ENCODE measurements around the gene TRABD2B. TPM values are rescaled to one million over a fixed set of nuclear protein-coding genes. Genes with fewer than 3 reads are reported as not detected.

Gene TRABD2B
- total and polyA plus RNA-seq, 2 of the 4 experiments (the other 2 are of a cell fraction) = not detected

DNA sequence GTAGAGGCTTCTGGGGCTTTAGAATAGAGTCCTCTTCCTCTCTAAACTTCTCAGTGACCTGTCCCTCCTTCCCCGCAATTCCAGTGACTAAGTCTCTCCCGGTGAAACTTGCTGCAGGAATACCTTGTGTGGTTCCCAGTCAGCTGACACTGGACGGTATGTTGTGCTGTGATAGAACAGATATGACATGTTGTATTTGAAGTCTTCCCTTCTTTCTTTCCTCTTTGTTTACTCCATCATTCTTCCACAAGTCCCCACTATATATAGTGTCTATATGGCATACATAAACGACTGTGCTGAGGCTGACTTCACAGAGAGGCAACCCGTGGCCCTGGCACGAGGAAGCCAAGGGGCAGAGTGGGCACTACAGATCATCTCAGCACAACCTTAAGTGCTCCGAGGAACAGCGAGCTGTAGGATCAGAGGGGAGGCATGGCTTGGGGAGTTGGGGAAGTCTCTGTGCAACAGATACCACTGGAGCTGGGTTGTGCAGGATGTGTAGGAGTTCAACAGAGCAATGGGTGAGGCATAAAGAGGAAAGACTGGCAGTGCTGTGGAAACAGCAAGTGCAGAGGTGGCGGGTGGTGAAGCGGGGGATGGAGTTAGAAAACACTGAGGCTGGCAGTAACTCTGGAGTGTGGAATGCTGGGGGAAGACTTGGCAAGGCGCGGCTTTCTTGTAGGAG is 237.8 kb downstream of the TRABD2B start:
- no peak overlapping the region for H2AFZ ChIP-seq (replicated peaks; ENCODE audit: low read length, poor library complexity)
- H2BK120ac ChIP-seq (ENCODE audit: low read depth, low read length) = no peak overlapping the region
- H3K4me3 ChIP-seq (ENCODE audit: insufficient read depth, low read depth, low read length) = no peak overlapping the region
- TF ChIP-seq SMC3 (IDR thresholded peaks at IDR 0.05; ENCODE audit: low read depth, low read length) = no peak
- no peaks in the 10 kb centered on the region for H3K9me3 ChIP-seq (ENCODE audit: control insufficient read depth, insufficient read depth, low read length)
- ATAC-seq (ENCODE audit: low read depth) (no peak), DNase-seq (no peak)
- no peak overlapping the region for H2BK20ac ChIP-seq (ENCODE audit: low read depth, low read length)
- dilution Hi-C loops (cut with HindIII; ENCODE audit: low sequenced_read_pairs, unreplicated experiment) = no loop called here
- no peaks in the 10 kb centered on the region for H3K9me1 ChIP-seq (ENCODE audit: insufficient read depth, low read length)
- no peak overlapping the region for H2AK5ac ChIP-seq (ENCODE audit: low read depth, low read length)
- no peak overlapping the region for H3K4me2 ChIP-seq (ENCODE audit: low read depth, low read length)
- H3K4ac ChIP-seq (ENCODE audit: low read depth, low read length) = no peak overlapping the region
- H4K91ac ChIP-seq (ENCODE audit: insufficient read depth, low read depth, low read length) = no peak overlapping the region
- no peaks in the 10 kb centered on the region for H3K36me3 ChIP-seq (ENCODE audit: control insufficient read depth, insufficient read depth, low read length)
- ChIA-PET CTCF (no interaction called here), POLR2A (ENCODE audit: unreplicated experiment) (no interaction called here)
- in situ Hi-C loops (cut with MboI; ENCODE audit: low sequenced_read_pairs) = no loop called here
- no peak overlapping the region for H4K5ac ChIP-seq (ENCODE audit: low read depth, low read length)
- no peak overlapping the region for H3K14ac ChIP-seq (replicated peaks; ENCODE audit: low read depth, low read length)
- H4K8ac ChIP-seq (ENCODE audit: low read depth in 2 of 2, low read length in 2 of 2) = no peak overlapping the region
- no peaks in the 10 kb centered on the region for H3K4me1 ChIP-seq (ENCODE audit: control insufficient read depth, insufficient read depth, low read length)
- no peak overlapping the region for H2BK5ac ChIP-seq (ENCODE audit: low read depth, low read length, poor library complexity, severe bottlenecking)
- H3K27ac ChIP-seq (ENCODE audit: insufficient read depth, low read length) = no peak overlapping the region
- no peak overlapping the region for H3K23ac ChIP-seq (ENCODE audit: low read depth, low read length)
- WGBS, 2 experiments (ENCODE audit: extremely low coverage in 2 of 2, insufficient read length in 1 of 2) = 91% methylated on average over 4 of the region's 12 CpGs; no CpG with 5 or more reads in 1 of the 2 experiments
- H2BK15ac ChIP-seq (ENCODE audit: low read depth, low read length) = no peak overlapping the region
- H2AK9ac ChIP-seq (replicated peaks; ENCODE audit: low read depth, low read length, poor library complexity) = no peak overlapping the region
- intact Hi-C loops (cut with micrococcal nuclease) = no loop called here
- no TSS peak for BruUV-seq (replicated peaks)
- peaks cover 5% of the 10 kb centered on the region; the same call in 1 of the 2 replicates for H3K27me3 ChIP-seq (ENCODE audit: control insufficient read depth, insufficient read depth, low read length)
- H3K9ac ChIP-seq (ENCODE audit: low read depth, low read length) = no peak overlapping the region
- no peaks in the 10 kb centered on the region for H4K20me1 ChIP-seq (ENCODE audit: insufficient read depth, low read length)
- H3K79me1 ChIP-seq (ENCODE audit: low read depth in 1 of 2, low read length in 2 of 2) = no peaks in the 10 kb centered on the region
- no peak overlapping the region for H3K56ac ChIP-seq (ENCODE audit: extremely low read depth, insufficient read depth, low read length)
- no peak overlapping the region for H3K18ac ChIP-seq (ENCODE audit: low read depth, low read length)
